GM19193 (cell line): ENCODE data around the gene METAP2.

Source experiments
- POLR2A ChIP-seq: IDR thresholded peaks from 4 replicates; pipeline ENCODE4 v1.6.1; 2011; ENCODE audit not compliant: insufficient read depth, insufficient read length; ENCODE audit errors: extremely low read depth

Gene METAP2

DNA sequence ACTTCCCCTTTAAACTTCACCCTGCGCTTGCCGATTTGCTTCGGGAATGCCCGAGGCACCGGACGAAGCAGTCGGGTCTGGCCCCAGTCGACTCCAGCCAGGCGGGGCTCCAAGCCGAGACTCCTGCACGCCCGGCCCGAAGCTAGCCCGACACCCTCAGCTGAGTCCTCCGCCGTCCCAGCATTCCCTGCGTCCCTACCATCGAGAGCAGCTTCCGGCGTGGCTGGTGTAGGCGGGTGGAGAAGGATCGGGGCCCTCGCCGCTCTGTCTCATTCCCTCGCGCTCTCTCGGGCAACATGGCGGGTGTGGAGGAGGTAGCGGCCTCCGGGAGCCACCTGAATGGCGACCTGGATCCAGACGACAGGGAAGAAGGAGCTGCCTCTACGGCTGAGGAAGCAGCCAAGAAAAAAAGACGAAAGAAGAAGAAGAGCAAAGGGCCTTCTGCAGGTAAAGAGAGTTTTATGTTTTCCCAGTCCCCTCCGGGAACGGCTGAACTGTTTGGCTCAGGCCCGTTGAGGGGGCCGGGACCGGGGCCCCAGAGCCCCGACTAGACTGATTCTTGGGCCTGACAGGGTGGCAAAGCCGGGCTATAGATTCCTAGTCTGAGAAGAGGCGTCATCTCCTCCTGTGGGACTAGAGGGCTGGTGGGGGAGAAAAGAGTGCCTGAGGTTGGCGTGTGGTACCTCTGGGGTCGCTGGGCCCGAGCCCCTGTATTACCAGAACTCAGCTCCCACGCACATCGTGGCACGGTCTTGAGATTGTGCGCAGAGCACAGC lies at the start of gene METAP2:
Gene METAP2, plus strand, starts transcription at position 269 of the 776 bp plus-strand sequence. Its CDS starts 28 bp downstream, at position 297.
- peak; percentile 98 for TF ChIP-seq POLR2A

DNA sequence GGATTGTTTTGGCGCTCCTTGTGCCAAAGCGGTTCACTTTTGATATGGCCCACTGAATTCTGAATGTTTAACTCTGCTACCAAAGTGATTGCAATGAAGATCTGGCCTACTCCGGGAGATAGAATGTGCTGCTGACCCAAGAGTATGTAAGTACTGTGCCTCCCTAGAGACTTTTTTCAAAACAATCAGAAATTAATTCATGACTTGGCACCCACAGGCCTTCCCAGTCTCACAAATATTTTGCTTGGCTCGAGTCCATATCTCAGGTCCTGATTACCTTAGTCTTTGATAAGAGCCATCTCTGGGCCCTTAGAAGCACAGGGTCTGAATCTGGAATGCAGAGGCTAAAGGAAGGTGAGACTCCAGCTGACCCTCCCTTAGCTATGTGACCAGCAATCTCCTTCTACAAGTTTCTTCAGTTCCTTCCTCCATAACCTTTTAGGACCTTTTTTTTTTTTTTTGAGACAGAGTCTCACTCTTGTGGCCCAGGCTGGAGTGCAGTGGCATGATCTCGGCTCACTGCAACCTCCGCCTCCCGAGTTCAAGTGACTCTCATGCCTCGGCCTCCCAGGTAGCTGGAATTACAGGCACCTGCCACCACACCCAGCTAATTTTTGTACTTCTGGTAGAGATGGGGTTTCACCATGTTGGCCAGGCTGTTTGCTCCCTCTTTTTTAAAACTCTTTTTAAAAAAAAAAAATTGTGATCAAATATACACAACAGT lies 49.5 kb upstream of the METAP2 start:
- TF ChIP-seq POLR2A = no peak

DNA sequence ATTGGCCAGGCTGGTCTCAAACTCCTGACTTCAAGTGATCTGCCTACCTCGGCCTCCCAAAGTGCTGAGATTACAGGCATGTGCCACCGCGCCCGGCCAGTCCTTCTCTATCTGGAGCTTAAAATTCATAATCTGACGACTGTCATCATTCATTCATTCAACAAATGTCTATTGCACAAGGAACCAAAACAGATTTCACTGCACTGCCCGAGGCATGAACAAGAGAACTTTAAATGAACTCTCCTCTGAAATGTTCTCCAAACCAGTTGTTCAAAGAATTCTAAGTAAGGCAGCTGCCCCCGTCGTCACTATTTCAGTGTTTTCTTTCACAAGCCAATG lies 44.8 kb upstream of the METAP2 start:
- TF ChIP-seq POLR2A = no peak

DNA sequence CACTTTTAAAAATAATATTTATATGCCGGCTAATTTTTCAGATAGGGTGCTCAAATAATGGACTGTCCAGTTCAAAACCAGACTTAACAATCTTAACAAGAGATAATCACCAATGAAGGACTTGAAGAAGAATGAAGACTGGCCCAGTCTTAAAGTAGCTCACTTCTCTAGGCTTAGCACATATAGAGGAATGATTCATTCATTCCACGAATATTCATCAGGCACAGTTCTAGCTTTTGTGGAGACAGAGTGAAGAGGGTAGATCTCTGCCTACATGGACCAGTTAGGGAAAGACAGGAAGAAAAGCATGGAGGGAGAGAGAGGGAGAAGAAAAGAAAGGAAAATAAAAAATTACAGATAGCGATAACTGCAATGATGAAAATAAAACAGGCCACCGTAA lies 42.8 kb upstream of the METAP2 start:
- no peak for TF ChIP-seq POLR2A

DNA sequence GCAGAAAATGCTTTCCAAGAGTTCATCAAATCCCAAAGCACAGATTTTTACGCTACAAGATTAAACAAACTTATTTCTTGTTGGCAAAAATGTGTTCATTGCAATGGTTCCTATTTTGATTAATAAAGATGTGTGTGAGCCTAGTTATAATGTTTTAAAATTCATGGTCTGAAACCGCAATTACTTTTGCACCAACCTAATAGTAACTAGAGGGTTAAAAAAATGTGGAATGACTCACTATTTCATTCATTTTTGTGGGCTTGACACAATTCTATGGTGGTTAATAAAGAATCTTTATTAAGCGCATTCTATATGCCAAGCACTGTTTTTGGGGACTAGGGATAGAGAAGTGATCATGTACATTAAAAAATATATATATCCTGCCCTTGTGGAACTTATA lies 38.6 kb upstream of the METAP2 start:
- no peak for TF ChIP-seq POLR2A

DNA sequence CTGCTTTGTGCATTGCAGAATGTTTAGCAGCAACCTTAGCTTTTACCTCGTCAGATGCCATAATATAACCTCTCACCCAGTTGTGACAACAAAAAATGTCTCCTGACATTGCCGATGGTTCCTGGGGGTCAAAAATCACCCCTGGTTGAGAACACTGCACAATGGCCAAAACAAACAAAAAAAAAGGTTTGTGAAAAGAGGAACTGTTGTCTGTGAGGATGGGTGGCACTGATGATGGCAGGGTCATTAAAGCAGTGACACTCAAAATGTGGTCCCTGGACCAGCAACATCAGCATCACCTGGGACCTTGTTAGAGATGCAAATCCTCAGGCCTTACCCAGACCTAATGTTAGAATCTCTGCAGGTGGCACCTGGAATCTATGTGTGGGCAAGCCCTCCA lies 36.4 kb upstream of the METAP2 start:
- no peak for TF ChIP-seq POLR2A

DNA sequence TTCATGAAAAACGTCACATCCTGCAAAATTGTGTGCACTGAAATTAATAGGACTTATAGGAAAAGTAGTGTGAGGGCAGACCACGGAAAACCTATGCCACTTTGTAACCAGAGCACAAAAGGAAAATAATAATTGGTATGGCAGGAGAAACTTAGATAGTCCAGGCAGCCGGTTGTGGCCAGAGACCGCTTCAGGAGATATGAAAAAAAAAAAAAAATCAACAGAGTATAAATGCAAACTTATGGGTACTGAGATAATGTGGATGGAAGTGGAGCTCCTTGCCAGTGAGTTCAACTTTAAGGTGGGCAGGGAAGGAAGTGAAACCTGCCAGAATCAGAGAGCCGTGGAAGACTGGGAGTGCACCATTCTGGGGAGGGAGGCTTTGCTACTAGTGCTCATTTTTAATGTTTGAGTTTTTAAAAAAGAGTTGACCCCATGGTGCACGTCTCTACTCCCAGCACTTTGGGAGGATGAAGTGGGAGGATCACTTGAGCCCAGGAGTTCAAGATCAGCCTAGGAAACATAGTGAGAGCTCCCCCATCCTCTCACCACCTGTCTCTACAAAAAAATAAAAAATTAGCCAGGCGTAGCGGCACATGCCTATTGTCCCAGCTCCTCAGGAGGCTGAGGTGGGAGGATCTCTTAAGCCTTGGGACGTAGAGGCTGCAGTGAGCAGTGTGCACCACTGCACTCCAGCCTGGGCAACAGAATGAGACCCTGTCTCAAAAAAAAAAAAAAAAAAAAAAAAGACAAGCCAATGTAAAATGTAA lies 34.3 kb upstream of the METAP2 start:
- no peak for TF ChIP-seq POLR2A

DNA sequence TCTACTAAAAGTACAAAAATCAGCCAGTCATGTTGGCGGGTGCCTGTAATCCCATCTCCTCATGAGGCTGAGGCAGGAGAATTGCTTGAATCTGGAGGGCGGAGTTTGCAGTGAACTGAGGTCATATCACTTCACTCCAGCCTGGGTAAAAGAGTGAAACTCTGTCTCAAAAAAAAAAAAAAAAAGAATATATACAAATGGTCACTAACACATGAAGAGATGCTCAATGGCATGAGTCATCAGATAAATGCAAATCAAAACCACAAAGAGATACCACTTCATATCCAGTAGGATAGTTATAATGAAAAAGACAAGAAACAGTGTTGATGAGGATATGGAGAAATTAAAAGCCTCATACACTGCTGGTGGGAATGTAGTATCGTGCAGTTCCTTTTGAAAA lies 33.6 kb upstream of the METAP2 start:
- no peak for TF ChIP-seq POLR2A

DNA sequence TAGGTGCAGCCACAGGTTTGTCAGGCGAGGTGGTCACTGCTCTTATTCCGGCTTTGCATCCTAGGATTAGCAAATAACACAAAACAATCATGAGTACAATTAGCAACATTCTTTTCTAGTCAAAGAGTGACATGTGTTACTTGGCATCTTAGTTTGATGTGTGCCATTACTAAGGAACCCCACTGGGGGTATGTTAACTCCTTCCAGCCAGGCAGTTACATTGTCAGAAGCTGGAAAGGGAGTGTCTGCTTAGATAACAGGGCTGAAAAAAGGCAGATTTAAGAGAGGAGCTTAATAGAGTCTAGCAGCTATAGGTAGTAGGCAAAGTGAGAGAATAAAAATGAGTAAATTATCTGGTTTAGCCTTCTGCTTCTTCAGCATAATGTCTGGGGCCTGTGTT lies 30.5 kb upstream of the METAP2 start:
- no peak for TF ChIP-seq POLR2A

DNA sequence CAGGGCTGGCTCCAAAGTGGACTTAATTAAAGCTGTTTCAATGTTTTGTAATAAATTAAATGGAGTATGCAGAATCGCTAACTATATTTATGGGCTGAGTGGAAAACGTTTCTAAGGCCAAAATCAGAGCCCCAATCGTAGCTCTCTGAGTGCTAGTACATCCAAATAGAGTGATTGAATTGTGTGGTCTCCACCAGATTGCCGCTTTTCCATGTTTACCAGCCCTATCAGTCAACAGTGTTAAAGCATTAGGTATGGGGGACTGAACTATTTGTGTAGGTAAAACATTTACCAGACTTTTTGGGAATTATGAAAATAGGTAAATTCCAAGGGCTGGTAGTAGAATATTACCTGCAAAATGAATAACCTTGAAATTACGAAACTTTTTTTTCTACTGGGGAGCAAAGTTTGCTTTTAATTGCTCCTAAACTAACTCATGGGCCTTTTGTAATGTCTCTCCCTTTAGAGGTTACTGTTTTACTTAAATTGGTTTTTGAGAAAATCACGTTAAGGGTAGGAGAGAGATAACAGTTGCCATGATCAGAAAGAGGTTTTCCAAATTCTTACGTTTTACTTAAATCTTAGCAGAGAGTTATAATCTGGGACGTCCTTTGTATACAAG lies 28.0 kb upstream of the METAP2 start:
- no peak for TF ChIP-seq POLR2A

DNA sequence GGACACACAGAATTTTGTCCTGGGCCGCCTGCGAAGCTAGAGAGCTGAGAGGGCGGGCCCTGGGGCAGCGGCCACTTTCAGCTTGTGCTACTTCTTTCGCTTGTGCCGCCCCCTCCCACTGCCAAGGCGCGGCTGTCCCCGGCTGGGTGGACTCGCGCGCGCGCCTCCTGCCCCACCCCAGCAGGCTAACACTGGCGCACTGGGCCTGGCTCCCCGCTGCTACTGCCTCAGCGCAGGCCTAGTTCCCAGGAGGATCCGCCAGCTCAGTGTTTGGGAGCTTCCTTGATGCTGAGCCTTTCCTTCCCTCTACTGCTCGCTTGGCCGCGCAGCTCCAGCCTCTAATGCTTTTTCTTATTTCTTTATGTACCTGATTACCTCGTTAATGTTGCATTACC lies 27.4 kb upstream of the METAP2 start:
- TF ChIP-seq POLR2A = no peak

DNA sequence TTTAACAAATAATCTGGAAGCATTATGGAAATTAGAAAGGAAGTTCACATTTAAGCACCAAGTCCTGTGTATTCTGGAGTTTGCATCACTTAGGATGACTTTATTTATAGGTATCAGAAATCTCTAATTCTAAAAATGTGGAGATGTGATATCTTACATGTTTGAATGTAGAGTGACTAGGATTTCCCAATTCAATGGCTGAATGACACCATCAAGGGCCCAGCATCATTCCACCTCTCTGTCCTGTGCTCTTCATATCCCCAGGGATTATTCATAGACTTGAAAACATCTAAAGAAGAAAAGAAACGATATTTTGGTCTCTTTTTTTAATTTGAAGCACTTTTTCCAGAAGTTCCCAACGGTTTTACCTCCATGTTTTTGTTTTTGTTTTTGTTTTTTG lies 15.2 kb upstream of the METAP2 start:
- no peak for TF ChIP-seq POLR2A

DNA sequence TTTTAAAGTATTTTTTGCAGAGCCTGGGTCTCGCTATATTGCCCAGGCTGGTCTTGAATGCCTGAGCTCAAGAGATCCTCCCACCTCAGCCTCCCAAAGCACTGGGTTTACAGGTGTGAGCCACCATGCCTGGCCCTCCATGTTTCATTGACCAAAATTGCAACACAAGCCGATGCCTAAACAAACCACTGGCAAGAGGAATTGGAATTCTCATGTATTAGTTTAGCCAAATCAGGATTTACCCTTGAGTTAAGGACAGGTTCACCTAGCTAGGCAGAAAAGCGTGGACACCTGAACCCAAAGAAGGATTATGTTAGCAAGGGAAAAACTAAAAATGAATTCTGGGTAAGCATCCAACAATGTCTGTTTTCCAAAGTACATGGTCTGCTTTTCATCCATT lies 14.6 kb upstream of the METAP2 start:
- no peak for TF ChIP-seq POLR2A

DNA sequence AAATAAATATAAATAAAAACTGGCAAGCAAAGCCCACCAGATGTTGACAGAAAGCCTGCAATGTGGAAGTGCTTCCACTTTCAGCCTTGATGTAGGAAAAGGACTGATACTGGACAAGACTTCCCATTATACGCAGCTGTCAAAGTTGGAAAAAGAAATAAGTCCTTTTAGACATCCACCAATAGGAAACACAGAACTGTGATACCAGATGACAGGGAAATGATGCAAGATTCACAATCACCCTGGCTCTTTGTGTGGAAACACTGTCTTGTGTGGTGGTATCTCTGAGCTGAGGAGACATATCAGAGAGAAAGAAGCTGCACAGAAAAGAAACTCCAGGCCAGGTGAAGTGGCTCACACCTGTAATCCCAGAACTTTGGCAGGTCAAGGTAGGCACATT lies 13.8 kb upstream of the METAP2 start:
- no peak for TF ChIP-seq POLR2A

DNA sequence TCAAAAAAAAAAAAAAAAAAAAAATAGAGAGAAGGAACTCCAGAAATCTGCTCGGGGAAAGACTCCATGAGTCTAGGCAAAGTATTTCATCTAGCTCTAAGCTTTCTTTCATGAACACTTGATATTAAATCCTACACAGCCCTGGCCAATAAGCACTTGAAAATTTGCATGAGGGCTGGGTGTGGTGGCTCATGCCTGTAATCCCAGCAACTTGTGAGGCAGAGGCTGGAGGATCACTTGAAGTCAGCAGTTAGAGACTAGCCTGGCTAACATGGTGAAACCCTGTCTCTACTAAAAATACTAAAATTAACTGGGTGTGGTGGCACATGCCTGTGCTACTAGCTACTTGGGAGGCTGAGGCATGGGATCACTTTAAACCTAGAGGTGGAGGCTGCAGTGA lies 13.1 kb upstream of the METAP2 start:
- no peak for TF ChIP-seq POLR2A

DNA sequence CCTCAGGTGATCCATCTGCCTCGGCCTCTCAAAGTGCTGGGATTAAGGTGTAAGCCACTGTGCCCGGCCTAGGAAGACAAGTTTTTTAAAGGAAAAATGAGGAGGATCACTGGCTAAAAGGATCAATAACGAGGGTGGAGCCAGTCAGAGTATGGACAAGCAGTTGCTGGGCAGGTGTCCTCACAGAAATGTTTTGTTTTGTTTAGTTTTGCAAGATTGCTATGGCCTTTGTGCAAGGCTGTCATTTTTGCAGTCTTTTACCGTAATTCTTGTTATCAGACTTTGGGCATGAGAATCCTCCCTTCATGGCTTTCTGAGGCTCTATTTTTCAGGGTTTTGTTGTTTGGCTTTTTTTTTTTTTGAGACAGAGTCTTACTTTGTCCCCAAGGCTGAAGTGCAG lies 11.9 kb upstream of the METAP2 start:
- no peak for TF ChIP-seq POLR2A

DNA sequence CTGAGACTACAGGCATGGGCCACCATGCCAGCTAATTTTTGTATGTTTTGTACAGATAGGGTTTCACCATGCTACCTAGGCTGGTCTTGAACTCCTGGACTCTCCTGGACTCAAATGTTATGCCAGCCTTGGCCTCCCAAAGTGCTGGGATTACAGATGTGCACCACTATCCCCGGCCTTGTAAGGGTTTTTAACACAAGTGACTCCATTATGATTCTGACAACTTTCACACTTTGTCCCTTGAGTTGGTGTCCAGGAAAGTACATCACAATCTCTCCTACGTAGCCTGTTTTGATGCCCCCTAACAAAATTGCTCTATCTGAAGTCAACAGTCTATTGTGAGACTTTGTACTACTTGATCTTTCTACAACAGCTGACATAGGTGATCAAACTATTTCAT lies 11.4 kb upstream of the METAP2 start:
- TF ChIP-seq POLR2A = no peak
